A673 (cell line): Measurements from ENCODE around the gene C4B. TPM values are rescaled to one million over a fixed set of nuclear protein-coding genes. Genes with fewer than 3 reads are reported as not detected.

Source experiments
- BruUV-seq: library from RNA; stranded (reverse); fragments of 400-500 nt; replicated peaks from 2 replicates; lab custom pipeline; 2021; lab: Mats Ljungman, UMichigan
- CTCF ChIA-PET: fragments of 300-600 bp; sonication (Branson Sonifier 250); formaldehyde crosslinking; loops from one replicate; lab custom pipeline; 2022; ENCODE audit warnings: antibody characterized with exemption; lab: Charles Lee
- POLR2A ChIA-PET: fragments of 300-600 bp; sonication (Branson Sonifier 250); formaldehyde crosslinking; loops from one replicate; lab custom pipeline; 2022; ENCODE audit warnings: antibody characterized with exemption; ENCODE audit not compliant: low non-redundant PET; lab: Charles Lee
- DNase-seq: peaks from one replicate; pipeline ENCODE4 v3.0.0-alpha.2; 2015; ENCODE audit warnings: low spot score
- H3K27ac ChIP-seq: fragments of 200-600 bp; sonication (generic); 2 replicates; pipeline ENCODE4 v1.5.1; 2016; ENCODE audit warnings: mixed run types, low read depth, mild to moderate bottlenecking, mixed read lengths, antibody characterized with exemption, low read length; ENCODE audit not compliant: poor library complexity, severe bottlenecking
- H3K27me3 ChIP-seq: fragments of 200-600 bp; sonication (generic); replicated peaks from 2 replicates; pipeline ENCODE4 v1.6.1; 2017; ENCODE audit warnings: mixed run types, low read depth, mild to moderate bottlenecking, mixed read lengths, antibody characterized with exemption, low read length; ENCODE audit not compliant: insufficient read depth, poor library complexity
- H3K36me3 ChIP-seq: fragments of 200-600 bp; sonication (generic); 2 replicates; pipeline ENCODE4 v1.6.1; 2016; ENCODE audit warnings: mixed run types, mild to moderate bottlenecking, mixed read lengths, antibody characterized with exemption, low read length; ENCODE audit not compliant: insufficient read depth, poor library complexity, severe bottlenecking
- H3K4me1 ChIP-seq: fragments of 200-600 bp; sonication (generic); 2 replicates; pipeline ENCODE4 v1.6.1; 2017; ENCODE audit warnings: mixed run types, mild to moderate bottlenecking, mixed read lengths, antibody characterized with exemption, low read length; ENCODE audit not compliant: insufficient read depth, poor library complexity, severe bottlenecking
- H3K4me3 ChIP-seq: fragments of 200-600 bp; sonication (generic); 2 replicates; pipeline ENCODE4 v1.5.1; 2016; ENCODE audit warnings: low read depth, mixed run types, mild to moderate bottlenecking, mixed read lengths, low read length; ENCODE audit not compliant: poor library complexity, severe bottlenecking
- H3K9me3 ChIP-seq: fragments of 200-600 bp; sonication (generic); 2 replicates; pipeline ENCODE4 v1.6.1; 2016; ENCODE audit warnings: mixed run types, low read depth, mild to moderate bottlenecking, mixed read lengths, antibody characterized with exemption, low read length; ENCODE audit not compliant: poor library complexity, severe bottlenecking
- EZH2 ChIP-seq: fragments of 200-600 bp; sonication (generic); IDR thresholded peaks from 2 replicates; pipeline ENCODE4 v1.6.1; 2017; ENCODE audit warnings: borderline replicate concordance, low read depth, mild to moderate bottlenecking, mixed read lengths, antibody characterized with exemption, low read length; ENCODE audit not compliant: poor library complexity, severe bottlenecking
- intact Hi-C: fragments of 100-400 bp; cut with micrococcal nuclease; formaldehyde crosslinking; loops from one replicate; pipeline ENCODE4 v1.10.0; 2022; ENCODE audit not compliant: unreplicated experiment
- total RNA-seq: library from RNA; stranded (reverse); gene quantifications from 2 replicates; pipeline ENCODE4 v1.2.3, GENCODE V29; 2021
- TF ChIP-seq, protein P1 (sequence below): fragments of 300-800, 200-600 bp; sonication (generic); conservative IDR thresholded peaks from 2 replicates; pipeline ENCODE4 v1.5.1; 2017; ENCODE audit warnings: low read depth, mild to moderate bottlenecking, antibody characterized with exemption, low read length, moderate library complexity, mixed read lengths

The C4B gene
- total RNA-seq, 1 experiment from 2014 or later = 2.2 TPM

DNA sequence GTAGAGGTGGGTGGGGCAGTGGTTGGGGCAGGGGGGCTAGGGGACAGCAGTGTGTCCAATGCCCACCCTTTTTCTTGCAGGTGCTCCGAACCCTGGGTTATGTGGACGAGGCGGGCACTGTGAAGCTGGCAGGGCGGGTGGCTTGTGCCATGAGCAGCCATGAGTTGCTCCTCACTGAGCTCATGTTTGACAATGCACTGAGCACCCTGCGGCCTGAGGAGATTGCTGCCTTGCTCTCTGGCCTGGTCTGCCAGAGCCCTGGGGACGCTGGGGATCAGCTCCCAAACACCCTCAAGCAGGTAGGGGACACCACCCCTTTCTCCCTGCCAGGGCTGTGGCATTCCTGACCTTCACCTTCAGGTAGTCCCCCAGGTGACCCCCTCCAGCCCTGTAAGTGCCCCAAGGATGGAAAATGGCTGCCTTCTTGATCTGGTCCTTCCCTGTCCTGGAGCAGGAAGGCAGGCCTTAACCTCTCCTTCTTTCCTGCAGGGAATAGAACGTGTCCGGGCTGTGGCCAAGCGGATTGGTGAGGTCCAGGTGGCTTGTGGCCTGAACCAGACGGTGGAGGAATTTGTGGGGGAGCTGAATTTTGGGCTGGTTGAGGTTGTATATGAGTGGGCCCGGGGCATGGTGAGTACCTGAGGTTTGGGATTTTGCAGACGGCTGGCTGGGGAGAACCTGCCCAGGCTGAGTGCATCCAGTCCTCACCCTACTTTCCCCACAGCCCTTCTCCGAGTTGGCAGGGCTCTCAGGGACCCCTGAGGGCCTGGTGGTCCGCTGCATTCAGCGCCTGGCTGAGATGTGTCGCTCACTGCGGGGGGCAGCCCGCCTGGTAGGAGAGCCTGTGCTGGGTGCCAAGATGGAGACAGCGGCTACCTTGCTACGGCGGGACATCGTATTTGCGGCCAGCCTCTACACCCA lies 45.5 kb upstream of the C4B start:
- peaks cover 19% of the 10 kb centered on the region for H3K4me1 ChIP-seq
- ChIA-PET POLR2A (interaction anchor here (0.6 kb wide), 1 partner anchor 329 kb away, joined by 3 read pairs; no protein-coding TSS in a partner anchor), CTCF (no interaction called here)
- H3K4me3 ChIP-seq = no peak overlapping the region
- DNase-seq = no peak
- H3K36me3 ChIP-seq = peaks cover 40% of the 10 kb centered on the region
- TF ChIP-seq EZH2 = no peak
- TF ChIP-seq, protein P1, sequence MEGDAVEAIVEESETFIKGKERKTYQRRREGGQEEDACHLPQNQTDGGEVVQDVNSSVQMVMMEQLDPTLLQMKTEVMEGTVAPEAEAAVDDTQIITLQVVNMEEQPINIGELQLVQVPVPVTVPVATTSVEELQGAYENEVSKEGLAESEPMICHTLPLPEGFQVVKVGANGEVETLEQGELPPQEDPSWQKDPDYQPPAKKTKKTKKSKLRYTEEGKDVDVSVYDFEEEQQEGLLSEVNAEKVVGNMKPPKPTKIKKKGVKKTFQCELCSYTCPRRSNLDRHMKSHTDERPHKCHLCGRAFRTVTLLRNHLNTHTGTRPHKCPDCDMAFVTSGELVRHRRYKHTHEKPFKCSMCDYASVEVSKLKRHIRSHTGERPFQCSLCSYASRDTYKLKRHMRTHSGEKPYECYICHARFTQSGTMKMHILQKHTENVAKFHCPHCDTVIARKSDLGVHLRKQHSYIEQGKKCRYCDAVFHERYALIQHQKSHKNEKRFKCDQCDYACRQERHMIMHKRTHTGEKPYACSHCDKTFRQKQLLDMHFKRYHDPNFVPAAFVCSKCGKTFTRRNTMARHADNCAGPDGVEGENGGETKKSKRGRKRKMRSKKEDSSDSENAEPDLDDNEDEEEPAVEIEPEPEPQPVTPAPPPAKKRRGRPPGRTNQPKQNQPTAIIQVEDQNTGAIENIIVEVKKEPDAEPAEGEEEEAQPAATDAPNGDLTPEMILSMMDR = no peak
- no peaks in the 10 kb centered on the region for H3K9me3 ChIP-seq
- intact Hi-C loops = no loop called here
- BruUV-seq = no TSS peak
- H3K27ac ChIP-seq = no peak overlapping the region
- no peaks in the 10 kb centered on the region for H3K27me3 ChIP-seq

DNA sequence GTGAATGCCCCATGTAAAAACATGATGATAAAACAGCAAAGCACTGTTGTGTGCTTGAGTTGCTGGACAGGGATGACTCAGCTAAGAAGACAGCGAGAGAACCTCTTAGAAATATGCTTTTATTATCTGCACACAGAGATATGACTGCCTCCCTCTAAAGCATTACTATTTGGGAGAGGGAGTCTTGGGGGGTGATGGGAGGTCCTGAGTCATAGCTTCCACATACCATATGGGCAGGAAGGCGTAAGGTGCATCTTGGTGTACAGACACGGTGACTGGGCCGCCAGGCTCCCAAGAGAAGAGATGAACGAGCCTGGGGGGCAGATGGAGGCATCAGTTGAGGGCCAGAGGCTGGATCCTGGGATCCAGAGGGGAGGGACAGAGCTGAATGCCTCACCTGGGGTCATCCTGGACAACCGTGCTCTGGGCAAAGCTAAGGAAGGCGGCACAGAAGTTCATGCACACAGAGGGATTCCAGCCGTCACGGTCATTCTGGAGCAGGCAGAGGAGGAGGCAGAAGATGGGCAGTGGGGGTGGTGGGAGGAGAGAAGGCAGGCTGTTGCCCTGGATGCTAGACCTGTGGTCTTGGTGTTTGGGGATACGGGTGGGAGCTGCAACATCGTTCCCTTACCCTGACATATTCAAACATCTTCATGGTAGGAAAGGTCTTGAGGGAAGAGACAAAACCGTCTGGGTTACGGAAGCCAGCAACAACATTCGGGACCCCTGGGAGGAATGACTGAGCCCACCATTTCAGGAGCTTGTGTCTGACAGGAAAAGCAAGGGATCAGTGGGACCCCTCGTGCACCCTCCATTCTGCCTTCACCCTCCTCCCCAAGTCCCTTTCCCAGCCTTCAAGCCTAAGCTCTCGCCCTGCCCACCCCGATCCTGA lies 44.6 kb upstream of the C4B start:
- Histone ChIP-seq H3K27me3 (no peaks in the 10 kb centered on the region), H3K4me3 (peak overlapping the region; percentile 65), H3K9me3 (no peaks in the 10 kb centered on the region), H3K4me1 (peaks cover 19% of the 10 kb centered on the region), H3K27ac (peak overlapping the region; percentile 93), H3K36me3 (peaks cover 37% of the 10 kb centered on the region)
- no peak for DNase-seq
- TF ChIP-seq EZH2 = no peak
- TF ChIP-seq, protein P1 = no peak
- ChIA-PET POLR2A (interaction anchor here (0.6 kb wide), 1 partner anchor 330 kb away, joined by 3 read pairs; no protein-coding TSS in a partner anchor), CTCF (no interaction called here)
- intact Hi-C loops = no loop called here
- BruUV-seq = no TSS peak

DNA sequence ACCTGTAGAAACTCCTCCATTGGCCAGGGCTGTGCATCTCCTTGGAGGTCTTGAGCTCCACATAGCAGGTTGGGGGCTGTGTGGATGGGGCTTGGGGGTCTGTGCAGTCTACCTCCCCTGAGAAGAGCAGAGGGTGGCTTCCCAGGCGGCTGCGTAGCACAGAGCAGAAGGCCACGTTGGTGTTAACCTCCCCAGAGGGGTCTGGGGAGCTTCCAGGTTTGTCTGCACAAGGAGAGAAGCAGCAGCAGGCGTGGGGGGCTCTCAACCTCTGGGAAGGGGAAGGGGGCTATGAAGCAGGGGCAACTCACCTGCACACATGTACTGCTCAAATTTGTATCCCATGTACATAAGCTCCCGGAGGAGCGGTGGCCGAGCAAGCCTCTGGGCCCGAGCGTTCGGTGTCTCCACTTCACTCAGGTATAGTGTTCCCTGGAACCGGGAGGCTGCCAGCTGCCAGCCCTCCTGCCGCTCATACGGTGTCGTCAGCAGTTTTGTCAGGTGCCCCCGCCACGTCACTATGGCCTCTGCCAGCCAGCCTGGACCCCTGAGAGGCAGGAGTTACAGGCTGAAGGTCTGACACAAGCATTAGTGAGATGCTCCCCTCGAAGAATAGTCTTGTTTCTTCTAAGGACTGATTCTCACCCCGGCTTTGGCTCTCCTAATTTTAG lies 43.9 kb upstream of the C4B start:
- ChIA-PET CTCF (interaction anchor here (0.6 kb wide), 1 partner anchor 174 kb away, joined by 6 read pairs; no protein-coding TSS in a partner anchor), POLR2A (no interaction called here)
- no peak for TF ChIP-seq EZH2
- TF ChIP-seq, protein P1 = no peak
- Histone ChIP-seq H3K27me3 (no peaks in the 10 kb centered on the region), H3K36me3 (peaks cover 34% of the 10 kb centered on the region), H3K4me1 (peaks cover 19% of the 10 kb centered on the region), H3K4me3 (peak overlapping the region; percentile 65), H3K27ac (peak overlapping the region; percentile 93), H3K9me3 (no peaks in the 10 kb centered on the region)
- no TSS peak for BruUV-seq
- peak; percentile 22 for DNase-seq
- intact Hi-C loops = no loop called here
